ENCODE results near the gene SINHCAF. TPM values are rescaled to one million over a fixed set of nuclear protein-coding genes. Genes with fewer than 3 reads are reported as not detected.
"Not testable (repeated sequence)": the region's sequence is repeated elsewhere in the genome, so short reads cannot be mapped to it uniquely, and the experiment has no call there.

The SINHCAF gene
- total RNA-seq, 4 donors from 2014 or later: 19.2 to 41.3 (median 25.7) TPM

DNA sequence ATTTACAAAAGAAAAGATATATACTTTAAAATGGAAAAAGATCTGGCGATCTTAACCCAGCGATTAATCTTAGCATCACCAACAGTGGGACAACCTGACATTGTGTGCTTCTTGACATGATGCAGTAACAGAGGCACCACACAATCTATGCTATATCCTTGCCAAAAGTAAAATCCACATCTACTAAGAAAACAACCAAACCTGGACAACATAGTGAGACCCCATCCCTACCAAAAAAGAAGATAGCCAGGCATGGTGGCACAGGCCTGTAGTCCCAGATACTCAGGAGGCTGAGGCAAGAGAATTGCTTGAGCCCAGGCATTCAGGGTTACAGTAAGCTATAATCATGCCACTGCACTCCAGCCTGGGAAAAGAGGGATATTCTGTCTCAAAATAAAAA lies 50.5 kb downstream of the SINHCAF start:
- DNase-seq (ENCODE audit: extremely low spot score): no peak
- Histone ChIP-seq H3K4me3 (no peak overlapping the region), H3K36me3 (peaks cover 0 to 8% (median 0%) of the 10 kb centered on the region in 4 donors), H3K27me3 (no peaks in the 10 kb centered on the region), H3K27ac (replicated peaks in 1 of 4) (no peak overlapping the region), H3K4me1 (peaks cover 0 to 20% (median 14%) of the 10 kb centered on the region in 4 donors), H3K9me3 (no peaks in the 10 kb centered on the region)
- TF ChIP-seq, protein P1, sequence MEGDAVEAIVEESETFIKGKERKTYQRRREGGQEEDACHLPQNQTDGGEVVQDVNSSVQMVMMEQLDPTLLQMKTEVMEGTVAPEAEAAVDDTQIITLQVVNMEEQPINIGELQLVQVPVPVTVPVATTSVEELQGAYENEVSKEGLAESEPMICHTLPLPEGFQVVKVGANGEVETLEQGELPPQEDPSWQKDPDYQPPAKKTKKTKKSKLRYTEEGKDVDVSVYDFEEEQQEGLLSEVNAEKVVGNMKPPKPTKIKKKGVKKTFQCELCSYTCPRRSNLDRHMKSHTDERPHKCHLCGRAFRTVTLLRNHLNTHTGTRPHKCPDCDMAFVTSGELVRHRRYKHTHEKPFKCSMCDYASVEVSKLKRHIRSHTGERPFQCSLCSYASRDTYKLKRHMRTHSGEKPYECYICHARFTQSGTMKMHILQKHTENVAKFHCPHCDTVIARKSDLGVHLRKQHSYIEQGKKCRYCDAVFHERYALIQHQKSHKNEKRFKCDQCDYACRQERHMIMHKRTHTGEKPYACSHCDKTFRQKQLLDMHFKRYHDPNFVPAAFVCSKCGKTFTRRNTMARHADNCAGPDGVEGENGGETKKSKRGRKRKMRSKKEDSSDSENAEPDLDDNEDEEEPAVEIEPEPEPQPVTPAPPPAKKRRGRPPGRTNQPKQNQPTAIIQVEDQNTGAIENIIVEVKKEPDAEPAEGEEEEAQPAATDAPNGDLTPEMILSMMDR (IDR thresholded peaks at IDR 0.05): no peak
- TF ChIP-seq POLR2AphosphoS5 (IDR thresholded peaks at IDR 0.05) (no peak), EP300 (IDR thresholded peaks at IDR 0.05) (no peak), POLR2A (IDR thresholded peaks at IDR 0.05; ENCODE audit: low read depth) (no peak)
- 98% methylated on average over 2 of the region's 2 CpGs for WGBS
- intact Hi-C loops (cut with DNase I): no loop called here

DNA sequence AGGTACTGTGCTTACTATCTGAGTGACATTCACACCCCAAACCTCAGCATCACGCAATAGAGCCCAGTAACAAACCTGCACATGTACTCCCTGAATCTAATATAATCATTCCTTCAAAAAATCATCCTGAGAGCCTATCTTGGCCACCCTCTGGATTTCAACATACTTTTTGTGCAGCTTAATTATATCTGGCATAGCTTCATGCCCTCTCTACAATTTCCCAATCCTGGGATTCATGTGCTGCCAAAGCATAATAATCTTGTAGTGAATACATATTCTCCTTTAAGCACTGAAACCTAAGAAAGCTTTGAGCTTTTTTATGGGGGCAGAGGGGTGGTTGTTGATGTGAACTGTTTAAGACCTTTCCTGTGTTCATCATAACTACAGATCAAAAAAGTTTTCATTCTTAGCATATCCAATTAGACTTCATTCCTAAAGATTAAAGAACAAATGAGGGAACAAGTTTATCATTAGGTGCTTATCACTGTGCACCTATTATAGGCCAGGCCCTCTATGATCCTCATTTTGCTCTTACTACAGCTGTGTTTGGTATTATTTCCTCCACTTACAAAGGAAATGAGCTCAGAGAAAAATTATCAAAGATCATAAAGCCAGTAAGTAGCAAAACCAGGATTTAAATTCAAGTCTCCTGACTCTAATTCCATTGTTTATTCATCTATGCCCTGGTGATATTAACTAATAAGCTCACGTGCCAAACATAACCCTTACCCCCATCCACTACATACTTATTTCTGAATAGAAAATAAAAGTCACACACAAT lies 51.2 kb downstream of the SINHCAF start:
- no peak overlapping the region for H3K27ac ChIP-seq (replicated peaks in 1 of 4)
- H3K4me3 ChIP-seq: no peak overlapping the region
- no peaks in the 10 kb centered on the region for H3K9me3 ChIP-seq
- WGBS: 96% methylated on average over 2 of the region's 2 CpGs
- no peaks in the 10 kb centered on the region for H3K27me3 ChIP-seq
- peaks cover 0 to 13% (median 10%) of the 10 kb centered on the region in 4 donors for H3K4me1 ChIP-seq
- peaks cover 0 to 8% (median 0%) of the 10 kb centered on the region in 4 donors for H3K36me3 ChIP-seq
- no peak for DNase-seq (ENCODE audit: extremely low spot score)
- no peak for TF ChIP-seq EP300 (IDR thresholded peaks at IDR 0.05)
- intact Hi-C loops (cut with DNase I): loop anchor here (5.0 kb wide), 1 partner anchor 427 kb away; no protein-coding TSS in a partner anchor

DNA sequence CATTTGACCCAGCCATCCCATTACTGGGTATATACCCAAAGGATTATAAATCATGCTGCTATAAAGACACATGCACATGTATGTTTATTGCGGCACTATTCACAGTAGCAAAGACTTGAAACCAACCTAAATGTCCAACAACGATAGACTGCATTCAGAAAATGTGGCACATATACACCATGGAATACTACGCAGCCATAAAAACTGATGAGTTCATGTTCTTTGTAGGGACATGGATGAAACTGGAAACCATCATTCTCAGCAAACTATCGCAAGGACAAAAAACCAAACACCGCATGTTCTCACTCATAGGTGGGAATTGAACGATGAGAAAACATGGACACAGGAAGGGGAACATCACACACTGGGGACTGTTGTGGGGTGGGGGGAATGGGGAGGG lies 52.2 kb downstream of the SINHCAF start:
- intact Hi-C loops (cut with DNase I): loop anchor here (5.0 kb wide), 1 partner anchor 426 kb away; no protein-coding TSS in a partner anchor
- not testable (repeated sequence) for H3K27me3 ChIP-seq; H3K9me3 ChIP-seq; DNase-seq (ENCODE audit: extremely low spot score); H3K4me1 ChIP-seq; H3K36me3 ChIP-seq; H3K27ac ChIP-seq (replicated peaks in 1 of 4); H3K4me3 ChIP-seq
- WGBS: 95% methylated on average over 6 of the region's 6 CpGs

DNA sequence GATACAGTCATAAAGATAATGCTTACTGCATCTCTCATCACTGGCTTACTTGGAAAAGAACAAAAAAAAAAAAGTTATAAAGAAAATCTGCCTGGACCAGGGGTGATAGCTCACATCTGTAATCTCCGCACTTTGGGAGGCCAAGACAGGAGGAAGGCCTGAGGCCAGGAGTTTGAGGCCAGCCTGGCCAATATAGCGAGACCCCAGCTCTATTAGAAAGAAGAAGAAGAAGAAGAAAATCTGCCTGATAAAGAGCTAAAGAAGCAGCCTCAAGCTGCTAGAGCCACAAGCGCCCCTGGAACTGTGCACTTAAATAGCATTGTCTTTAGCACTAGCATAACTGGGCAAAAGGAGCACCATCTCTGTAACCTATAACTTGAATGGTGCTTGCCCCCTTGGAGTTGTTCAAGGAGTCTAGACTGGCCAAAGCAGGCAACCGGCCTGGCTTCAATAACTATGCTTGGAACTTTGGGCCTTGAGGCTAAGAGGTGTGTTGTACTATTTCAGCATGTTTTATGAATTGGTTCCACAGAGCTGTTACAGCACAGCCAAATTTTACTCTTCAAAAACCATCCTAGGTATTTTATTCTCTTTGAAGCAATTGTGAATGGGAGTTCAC lies 53.2 kb downstream of the SINHCAF start:
- Histone ChIP-seq H3K9me3 (no peaks in the 10 kb centered on the region), H3K4me1 (no peaks in the 10 kb centered on the region), H3K27ac (replicated peaks in 1 of 4) (no peak overlapping the region), H3K27me3 (no peaks in the 10 kb centered on the region), H3K4me3 (no peak overlapping the region), H3K36me3 (peaks cover 0 to 8% (median 0%) of the 10 kb centered on the region in 4 donors)
- DNase-seq (ENCODE audit: extremely low spot score): no peak
- WGBS: 91% methylated on average over 4 of the region's 4 CpGs
- TF ChIP-seq, protein P1 (IDR thresholded peaks at IDR 0.05): no peak
- TF ChIP-seq POLR2AphosphoS5 (IDR thresholded peaks at IDR 0.05): no peak
- TF ChIP-seq POLR2A (IDR thresholded peaks at IDR 0.05; ENCODE audit: low read depth): no peak
- TF ChIP-seq EP300 (IDR thresholded peaks at IDR 0.05): no peak
- intact Hi-C loops (cut with DNase I): loop anchor here (5.0 kb wide), 1 partner anchor 425 kb away; no protein-coding TSS in a partner anchor

DNA sequence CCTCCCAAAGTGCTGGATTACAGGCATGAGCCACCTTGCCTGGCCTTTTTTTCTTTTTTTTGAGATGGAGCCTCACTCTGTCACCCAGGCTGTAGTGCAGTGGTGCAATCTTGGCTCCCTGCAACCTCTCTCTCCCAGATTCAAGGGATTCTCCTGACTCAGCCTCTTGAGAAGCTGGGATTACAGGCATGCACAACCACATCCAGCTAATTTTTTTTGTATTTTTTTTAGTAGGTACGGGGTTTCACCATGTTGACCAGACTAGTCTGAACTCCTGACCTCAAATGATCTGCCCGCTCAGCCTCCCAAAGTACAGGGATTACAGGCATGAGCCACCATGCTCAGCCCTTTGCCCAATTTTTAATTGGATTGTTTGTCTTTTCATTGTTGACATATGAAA lies 58.0 kb downstream of the SINHCAF start:
- 95% methylated on average over 2 of the region's 2 CpGs for WGBS
- Histone ChIP-seq H3K27me3 (no peaks in the 10 kb centered on the region), H3K27ac (replicated peaks in 1 of 4) (no peak overlapping the region), H3K36me3 (no peaks in the 10 kb centered on the region), H3K9me3 (no peaks in the 10 kb centered on the region), H3K4me3 (no peak overlapping the region), H3K4me1 (no peaks in the 10 kb centered on the region)
- intact Hi-C loops (cut with DNase I): no loop called here
- DNase-seq (ENCODE audit: extremely low spot score): no peak
- TF ChIP-seq POLR2A (IDR thresholded peaks at IDR 0.05; ENCODE audit: low read depth) (no peak), EP300 (IDR thresholded peaks at IDR 0.05) (no peak), POLR2AphosphoS5 (IDR thresholded peaks at IDR 0.05) (no peak)
- TF ChIP-seq, protein P1 (IDR thresholded peaks at IDR 0.05): no peak

All from esophagus muscularis mucosa (tissue), 4 donors.